NCI-H226 (cell line): ENCODE results near the gene MGST3.
"Not testable (repeated sequence)": the region's sequence is repeated elsewhere in the genome, so short reads cannot be mapped to it uniquely, and the experiment has no call there.

Experiments used
- DNase-seq: peaks from one replicate; pipeline ENCODE4 v3.0.0-alpha.2; 2015

MGST3 gene

GRCh38 chr1:165630629-165631341 is at the start of gene MGST3:
Gene MGST3 (plus strand): TSS chr1:165631234. CDS start chr1:165649848, 18,614 bp downstream.
- peak; percentile 76 for DNase-seq

- no peak for DNase-seq
These were observed 49.1 kb upstream of the MGST3 start for GRCh38 chr1:165581926-165582325.

DNA sequence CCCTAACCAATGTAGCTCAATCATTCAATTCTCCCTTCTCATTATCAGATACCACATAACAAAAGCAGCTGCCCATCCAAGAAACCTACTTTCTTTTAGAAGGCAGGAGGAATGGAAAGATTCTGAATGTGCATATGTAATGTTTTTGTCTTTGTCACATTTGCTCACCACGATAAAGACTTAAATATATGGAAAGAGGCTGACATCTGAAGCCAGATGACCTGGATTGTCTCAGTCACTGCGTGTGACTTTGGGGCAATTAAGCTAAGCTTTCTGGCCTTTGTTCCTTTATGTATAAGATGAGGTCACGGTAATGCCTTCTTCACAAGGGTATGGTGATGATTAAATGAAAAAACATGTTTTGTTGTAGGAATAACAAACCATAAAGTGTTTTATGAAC is 44.6 kb upstream of the MGST3 start:
- no peak for DNase-seq

- not testable (repeated sequence) for DNase-seq
These were observed 39.6 kb upstream of the MGST3 start for GRCh38 chr1:165591391-165591790.

GRCh38 chr1:165592945-165593823 is 37.9 kb upstream of the MGST3 start:
- DNase-seq = peak; percentile 10

- DNase-seq = peak; percentile 20
These were observed 35.6 kb upstream of the MGST3 start for GRCh38 chr1:165595246-165595938.

GRCh38 chr1:165597883-165598675 is 33.0 kb upstream of the MGST3 start:
- DNase-seq = peak; percentile 97

DNA sequence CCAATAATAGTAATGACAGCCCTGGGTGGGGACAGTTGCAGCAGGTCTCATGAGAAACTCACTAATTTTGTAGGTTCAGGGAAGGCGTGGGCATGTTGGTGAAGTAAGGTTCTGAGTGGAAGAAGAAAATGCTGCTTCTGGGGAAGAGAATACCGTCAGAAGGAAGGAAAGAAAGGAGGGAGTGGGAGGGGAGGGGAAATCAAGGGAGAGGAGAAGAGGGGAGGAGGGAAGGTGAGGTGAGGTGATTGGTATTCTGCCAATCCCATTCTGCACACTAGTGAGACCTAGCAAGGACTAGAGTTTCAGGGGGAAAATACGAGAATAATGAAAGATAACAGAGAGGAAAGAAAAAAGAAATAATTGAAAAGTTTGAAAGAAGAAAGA is 32.4 kb upstream of the MGST3 start:
- DNase-seq = no peak

DNA sequence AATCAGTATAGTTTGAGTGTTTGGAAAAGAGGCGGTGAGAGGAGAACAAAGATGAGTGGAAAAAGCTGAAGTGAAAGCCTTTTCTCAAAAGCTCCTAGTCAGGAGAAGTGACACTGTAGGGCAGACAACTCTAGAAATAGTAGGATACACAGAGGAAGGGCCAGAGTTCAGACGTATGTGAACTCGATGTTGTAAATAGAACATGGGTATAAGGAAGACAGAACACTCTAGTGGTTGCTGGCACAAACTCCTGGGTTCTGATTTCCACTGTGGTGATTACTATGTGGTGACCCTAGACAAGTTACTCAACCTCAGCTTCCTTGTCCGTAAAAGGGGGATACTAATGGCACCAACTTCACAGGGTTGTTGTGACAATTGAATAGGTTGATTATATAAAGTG is 30.2 kb upstream of the MGST3 start:
- no peak for DNase-seq

DNA sequence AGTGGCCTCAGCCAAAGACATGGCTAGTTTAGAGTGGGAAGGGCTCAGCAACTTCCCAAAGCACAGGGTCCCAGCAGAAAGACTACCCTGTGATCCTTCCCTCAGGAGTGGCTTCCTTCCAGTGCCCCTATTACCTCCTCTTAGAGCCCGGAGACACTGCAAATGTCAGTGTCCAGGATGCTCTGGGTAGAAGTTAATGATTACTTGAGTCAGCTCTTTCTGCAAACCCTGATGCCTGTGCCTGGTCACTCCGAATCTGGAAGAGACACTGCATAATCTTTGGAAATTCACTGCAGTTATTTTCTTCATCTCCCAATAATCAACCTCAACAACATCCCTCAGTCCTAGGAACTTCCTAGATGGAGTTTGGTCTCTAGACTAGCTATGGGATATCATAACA is 27.2 kb upstream of the MGST3 start:
- DNase-seq = no peak

DNA sequence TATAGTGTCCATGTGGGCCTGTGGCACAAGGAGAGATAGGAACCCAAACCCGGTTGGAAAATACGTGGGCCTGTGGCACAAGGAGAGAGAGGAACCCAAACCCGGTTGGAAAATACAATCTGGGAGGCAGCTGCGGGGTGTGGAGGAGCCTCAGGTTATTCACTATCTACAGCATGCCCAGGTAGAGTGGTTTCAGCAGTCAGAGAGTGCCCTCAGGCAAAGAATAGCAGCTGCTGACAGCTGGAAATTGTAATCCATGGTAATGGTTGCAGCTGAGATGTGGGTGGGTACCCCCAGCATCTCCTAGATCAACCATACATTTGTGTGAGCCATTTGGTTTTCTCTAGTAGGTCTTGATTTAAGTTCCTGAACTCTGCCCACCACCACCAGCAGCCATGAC is 25.8 kb upstream of the MGST3 start:
- no peak for DNase-seq

GRCh38 chr1:165606676-165607075 is 24.4 kb upstream of the MGST3 start:
- DNase-seq = not testable (repeated sequence)

GRCh38 chr1:165610866-165611265 is 20.2 kb upstream of the MGST3 start:
- no peak for DNase-seq

DNA sequence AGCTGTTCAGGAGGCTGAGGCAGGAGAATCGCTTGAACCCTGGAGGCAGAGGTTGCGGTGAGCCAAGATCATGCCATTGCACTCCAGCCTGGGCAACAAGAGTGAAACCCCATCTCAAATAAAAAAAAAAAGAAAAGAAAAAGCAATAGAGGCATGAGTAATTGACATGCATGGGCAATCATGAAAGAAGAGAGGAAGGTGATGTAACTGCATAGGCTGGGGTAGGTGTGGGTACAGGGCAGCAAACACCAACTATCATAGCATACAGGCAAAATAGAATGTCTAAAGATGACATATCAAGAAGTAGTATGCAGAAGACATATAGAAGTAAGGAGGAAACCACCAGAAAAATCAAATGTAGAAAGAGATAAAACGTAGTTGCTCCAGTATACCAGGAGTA is 19.0 kb upstream of the MGST3 start:
- no peak for DNase-seq

DNA sequence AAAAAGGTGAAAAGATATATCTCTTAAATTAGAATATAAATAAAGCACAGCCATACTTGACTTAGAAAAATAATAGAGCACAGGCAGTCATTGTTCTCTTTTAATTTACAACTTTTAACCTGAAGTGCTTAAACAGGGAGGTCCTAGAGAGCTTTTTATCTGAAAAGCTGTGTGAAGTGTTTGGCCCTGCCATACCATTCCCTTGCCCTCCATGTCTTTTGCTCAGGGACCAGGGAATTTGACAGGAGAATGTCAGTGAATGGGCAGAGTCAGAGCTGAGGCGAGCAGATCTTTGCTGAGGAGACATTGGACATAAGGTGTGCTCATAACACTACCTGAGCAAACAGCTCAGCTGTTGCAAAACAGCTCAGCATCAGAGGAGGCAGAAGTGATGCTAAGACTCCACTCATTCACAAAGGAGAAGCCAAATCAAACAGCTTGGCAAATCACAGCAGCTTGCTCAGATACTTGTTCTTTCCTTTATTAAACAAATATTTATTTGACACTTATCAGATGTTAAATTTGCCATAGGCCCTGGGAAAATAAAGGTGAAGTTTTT is 14.9 kb upstream of the MGST3 start:
- no peak for DNase-seq

DNA sequence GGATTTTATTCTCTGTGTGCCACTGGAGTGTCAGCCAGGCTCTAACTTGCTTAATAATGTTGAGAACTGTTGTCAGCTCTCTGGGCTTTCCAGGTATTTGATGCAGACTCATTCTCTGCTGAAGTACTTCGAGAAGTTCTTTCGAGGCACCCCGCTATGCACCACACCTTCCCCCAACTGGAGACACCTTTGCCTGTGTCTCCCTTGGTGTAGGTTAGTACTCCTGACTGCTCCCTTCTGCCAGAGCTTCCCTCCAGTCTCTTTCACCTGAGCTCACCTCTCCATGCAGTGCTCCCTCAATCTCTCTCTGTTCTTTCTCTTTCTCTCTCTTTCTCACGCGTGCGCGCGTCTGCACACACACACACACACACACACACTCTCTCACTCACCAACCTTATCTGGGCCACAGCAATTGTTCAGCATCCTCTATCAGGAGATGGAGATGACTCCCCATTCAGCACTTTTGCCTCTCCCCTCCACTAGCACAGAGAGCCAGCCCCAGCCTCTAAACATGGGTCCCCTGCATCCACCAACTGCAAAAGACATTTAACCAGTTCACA is 14.0 kb upstream of the MGST3 start:
- no peak for DNase-seq

GRCh38 chr1:165619647-165620151 is 11.3 kb upstream of the MGST3 start:
- no peak for DNase-seq

DNA sequence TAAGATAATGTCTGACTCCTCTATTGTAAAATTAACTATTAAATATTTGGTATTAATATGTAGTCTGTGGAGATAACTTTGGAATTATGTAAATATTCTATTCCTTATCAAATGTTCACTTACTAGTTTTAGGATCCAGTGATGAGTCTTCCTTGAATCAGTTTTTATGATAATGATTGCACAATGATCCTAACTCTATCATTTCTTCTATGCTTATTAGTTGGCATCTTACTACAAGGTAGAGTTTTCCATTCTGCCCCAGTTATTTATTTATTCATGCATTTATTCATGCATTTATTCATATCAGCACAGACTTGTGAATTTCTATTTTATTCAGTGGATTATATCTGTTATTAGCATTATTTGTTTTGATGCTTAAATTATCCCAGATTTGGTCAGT is 7.4 kb upstream of the MGST3 start:
- DNase-seq = no peak

GRCh38 chr1:165624441-165624840 is 6.6 kb upstream of the MGST3 start:
- no peak for DNase-seq

DNA sequence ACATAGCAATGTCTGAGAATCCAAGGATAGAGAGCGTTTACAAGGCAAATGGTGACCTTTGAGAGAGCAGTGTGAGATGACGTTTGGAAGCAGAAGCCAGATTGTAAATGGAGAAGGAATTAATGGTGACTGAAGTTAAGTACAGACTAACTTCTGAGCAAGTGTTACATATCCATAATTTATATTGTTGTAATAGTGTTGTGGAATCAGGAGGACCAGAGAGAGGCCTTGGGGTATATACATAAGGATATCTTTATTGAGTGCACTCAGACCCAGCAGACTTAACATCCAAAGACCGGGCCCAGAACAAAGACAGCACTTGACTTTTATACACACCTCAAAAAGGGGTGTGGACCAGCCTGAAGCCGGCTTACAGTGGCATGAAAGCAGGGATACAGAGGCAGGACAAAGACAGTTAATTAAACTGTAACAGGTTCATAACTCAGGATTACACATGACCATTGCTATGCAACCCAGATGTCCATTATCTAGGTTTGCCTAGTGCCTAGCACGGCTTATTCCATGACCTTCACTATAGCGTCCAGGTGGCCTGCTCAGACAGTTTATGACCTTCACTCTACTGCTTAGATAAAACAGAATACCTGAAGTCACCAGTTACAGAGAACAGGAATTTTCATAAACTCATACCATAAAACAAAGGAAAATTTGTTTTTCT is 2.7 kb upstream of the MGST3 start:
- DNase-seq = no peak

- DNase-seq = no peak
These were observed 1.9 kb upstream of the MGST3 start for GRCh38 chr1:165629151-165629550.
